ENCODE results near the gene ATG16L1. TPM values are rescaled to one million over a fixed set of nuclear protein-coding genes. Genes with fewer than 3 reads are reported as not detected.

Gene ATG16L1
- total and polyA plus RNA-seq, 8 donors = 7.6 to 71.9 (median 10.9) TPM

DNA sequence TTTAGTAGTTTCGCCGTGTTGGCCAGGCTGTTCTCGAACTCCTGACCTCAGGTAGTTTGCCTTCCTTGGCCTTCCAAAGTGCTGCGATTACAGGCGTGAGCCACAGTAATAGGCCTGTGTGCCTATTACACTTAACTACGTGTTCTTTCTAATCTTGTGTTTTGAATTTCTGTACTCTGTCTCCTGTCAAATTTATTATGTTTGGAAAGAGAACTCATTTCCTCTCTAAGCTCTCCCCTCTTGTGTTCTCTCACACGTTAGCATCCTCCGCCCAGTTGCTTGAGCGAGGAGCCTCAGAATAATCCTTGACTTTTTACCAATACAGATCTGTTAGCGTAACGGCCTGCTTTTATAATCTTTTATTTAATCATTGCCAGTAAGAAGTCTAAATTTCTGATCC lies 3.7 kb downstream of the ATG16L1 start:
- H3K4me3 ChIP-seq = no peak overlapping the region
- peaks cover 13 to 58% (median 50%) of the 10 kb centered on the region in 4 donors for H3K36me3 ChIP-seq
- 77 to 87% (median 82%) methylated on average over 11 of the region's 11 CpGs for WGBS, 5 donors
- no peak for TF ChIP-seq POLR2AphosphoS5 (IDR thresholded peaks at IDR 0.05)
- no peak for TF ChIP-seq POLR2A (IDR thresholded peaks at IDR 0.05)
- TF ChIP-seq, protein P1, sequence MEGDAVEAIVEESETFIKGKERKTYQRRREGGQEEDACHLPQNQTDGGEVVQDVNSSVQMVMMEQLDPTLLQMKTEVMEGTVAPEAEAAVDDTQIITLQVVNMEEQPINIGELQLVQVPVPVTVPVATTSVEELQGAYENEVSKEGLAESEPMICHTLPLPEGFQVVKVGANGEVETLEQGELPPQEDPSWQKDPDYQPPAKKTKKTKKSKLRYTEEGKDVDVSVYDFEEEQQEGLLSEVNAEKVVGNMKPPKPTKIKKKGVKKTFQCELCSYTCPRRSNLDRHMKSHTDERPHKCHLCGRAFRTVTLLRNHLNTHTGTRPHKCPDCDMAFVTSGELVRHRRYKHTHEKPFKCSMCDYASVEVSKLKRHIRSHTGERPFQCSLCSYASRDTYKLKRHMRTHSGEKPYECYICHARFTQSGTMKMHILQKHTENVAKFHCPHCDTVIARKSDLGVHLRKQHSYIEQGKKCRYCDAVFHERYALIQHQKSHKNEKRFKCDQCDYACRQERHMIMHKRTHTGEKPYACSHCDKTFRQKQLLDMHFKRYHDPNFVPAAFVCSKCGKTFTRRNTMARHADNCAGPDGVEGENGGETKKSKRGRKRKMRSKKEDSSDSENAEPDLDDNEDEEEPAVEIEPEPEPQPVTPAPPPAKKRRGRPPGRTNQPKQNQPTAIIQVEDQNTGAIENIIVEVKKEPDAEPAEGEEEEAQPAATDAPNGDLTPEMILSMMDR (IDR thresholded peaks at IDR 0.05) = no peak
- TF ChIP-seq EP300 (IDR thresholded peaks at IDR 0.05) = no peak
- intact Hi-C loops (cut with DNase I; ENCODE audit: low total_unique reads) = no loop called here
- DNase-seq = no peak
- H3K27me3 ChIP-seq = no peaks in the 10 kb centered on the region
- H3K27ac ChIP-seq = no peak overlapping the region
- H3K4me1 ChIP-seq = peaks cover 22 to 48% (median 36%) of the 10 kb centered on the region in 4 donors
- H3K9me3 ChIP-seq = no peaks in the 10 kb centered on the region

- Histone ChIP-seq H3K4me1 (peaks cover 25 to 57% (median 43%) of the 10 kb centered on the region in 4 donors), H3K27ac (no peak overlapping the region), H3K9me3 (no peaks in the 10 kb centered on the region), H3K27me3 (no peaks in the 10 kb centered on the region), H3K36me3 (peaks cover 14 to 66% (median 59%) of the 10 kb centered on the region in 4 donors), H3K4me3 (no peak overlapping the region)
- 68 to 84% (median 74%) methylated on average over 4 of the region's 4 CpGs for WGBS, 5 donors
- TF ChIP-seq POLR2A (IDR thresholded peaks at IDR 0.05) (no peak), EP300 (IDR thresholded peaks at IDR 0.05) (no peak), POLR2AphosphoS5 (IDR thresholded peaks at IDR 0.05) (no peak)
- TF ChIP-seq, protein P1 (IDR thresholded peaks at IDR 0.05) = no peak
- intact Hi-C loops (cut with DNase I; ENCODE audit: low total_unique reads) = no loop called here
- DNase-seq = no peak
These were observed 4.6 kb downstream of the ATG16L1 start for GRCh38 chr2:233256048-233256447.

GRCh38 chr2:233258211-233258610 lies 6.7 kb downstream of the ATG16L1 start:
- no peaks in the 10 kb centered on the region for H3K9me3 ChIP-seq
- H3K4me1 ChIP-seq = peaks cover 17 to 49% (median 33%) of the 10 kb centered on the region in 4 donors
- H3K27ac ChIP-seq = no peak overlapping the region
- no peaks in the 10 kb centered on the region for H3K27me3 ChIP-seq
- TF ChIP-seq EP300 (IDR thresholded peaks at IDR 0.05) (no peak), POLR2A (IDR thresholded peaks at IDR 0.05) (no peak), POLR2AphosphoS5 (IDR thresholded peaks at IDR 0.05) (no peak)
- TF ChIP-seq, protein P1 (IDR thresholded peaks at IDR 0.05) = no peak
- WGBS, 5 donors = 90 to 97% (median 94%) methylated on average over 2 of the region's 2 CpGs
- intact Hi-C loops (cut with DNase I; ENCODE audit: low total_unique reads) = no loop called here
- H3K4me3 ChIP-seq = no peak overlapping the region
- DNase-seq = no peak
- peaks cover 31 to 88% (median 81%) of the 10 kb centered on the region in 4 donors for H3K36me3 ChIP-seq

DNA sequence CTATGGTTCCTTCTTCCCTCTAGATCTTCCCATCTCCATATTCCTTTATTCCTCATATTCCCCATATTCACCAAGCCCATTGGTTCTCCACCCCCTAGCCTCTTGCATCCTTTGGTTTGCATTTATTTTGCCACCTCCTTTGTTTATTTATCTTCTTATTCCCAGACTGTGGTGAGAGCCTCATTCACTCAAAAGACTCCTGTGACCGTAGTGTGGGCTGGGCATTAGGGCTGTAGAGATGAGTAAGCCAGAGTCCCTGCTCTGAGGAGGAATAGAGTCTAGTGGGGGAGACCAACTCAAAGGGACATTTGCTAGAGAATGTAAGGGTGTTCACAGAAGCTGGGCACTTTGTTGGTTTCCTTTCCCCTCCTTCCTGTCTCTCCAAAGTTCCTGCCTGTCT lies 8.3 kb downstream of the ATG16L1 start:
- H3K9me3 ChIP-seq = no peaks in the 10 kb centered on the region
- 60 to 81% (median 76%) methylated on average over 1 of the region's 1 CpG for WGBS, 5 donors
- TF ChIP-seq POLR2AphosphoS5 (IDR thresholded peaks at IDR 0.05) = no peak
- TF ChIP-seq, protein P1 (IDR thresholded peaks at IDR 0.05) = no peak
- TF ChIP-seq POLR2A (IDR thresholded peaks at IDR 0.05) = no peak
- no peak for DNase-seq
- H3K36me3 ChIP-seq = peaks cover 46 to 96% (median 95%) of the 10 kb centered on the region in 4 donors
- intact Hi-C loops (cut with DNase I; ENCODE audit: low total_unique reads) = no loop called here
- H3K27ac ChIP-seq = peak overlapping the region in 1 of 5 donors; percentile 14
- H3K4me1 ChIP-seq = peaks cover 7 to 34% (median 20%) of the 10 kb centered on the region in 4 donors
- no peaks in the 10 kb centered on the region for H3K27me3 ChIP-seq
- no peak overlapping the region for H3K4me3 ChIP-seq
